Pulmonary artery endothelial cell (primary cell): ENCODE data around the gene CEP170B. TPM values are rescaled to one million over a fixed set of nuclear protein-coding genes. Genes with fewer than 3 reads are reported as not detected.
"Not testable (repeated sequence)": the region's sequence is repeated elsewhere in the genome, so short reads cannot be mapped to it uniquely, and the experiment has no call there.

Experiments
- DNase-seq: peaks from one replicate; pipeline ENCODE4 v3.0.0-alpha.2; 2011; ENCODE audit warnings: low read depth, low spot score
- total RNA-seq: library from RNA; depleted of rRNA; stranded (reverse); fragments of >200 nt; gene quantifications from 2 replicates; pipeline ENCODE4 v1.2.3, GENCODE V29; 2014

The CEP170B gene
- total RNA-seq, 1 donor from 2014 or later, result 17.1 TPM

- DNase-seq, result not testable (repeated sequence)
These were observed 39.8 kb downstream of the CEP170B start for GRCh38 chr14:104904650-104905578.

DNA sequence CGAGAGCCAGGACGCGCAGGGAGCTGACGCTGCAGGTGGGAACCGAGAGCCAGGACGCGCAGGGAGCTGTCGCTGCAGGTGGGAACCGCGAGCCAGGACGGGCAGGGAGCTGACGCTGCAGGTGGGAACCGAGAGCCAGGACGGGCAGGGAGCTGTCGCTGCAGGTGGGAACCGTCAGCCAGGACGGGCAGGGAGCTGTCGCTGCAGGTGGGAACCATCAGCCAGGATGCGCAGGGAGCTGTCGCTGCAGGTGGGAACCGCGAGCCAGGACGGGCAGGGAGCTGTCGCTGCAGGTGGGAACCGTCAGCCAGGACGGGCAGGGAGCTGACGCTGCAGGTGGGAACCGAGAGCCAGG, 40.5 kb downstream of the CEP170B start:
- not testable (repeated sequence) for DNase-seq

- DNase-seq, result no peak
These were observed 43.2 kb downstream of the CEP170B start for GRCh38 chr14:104908303-104908702.

DNA sequence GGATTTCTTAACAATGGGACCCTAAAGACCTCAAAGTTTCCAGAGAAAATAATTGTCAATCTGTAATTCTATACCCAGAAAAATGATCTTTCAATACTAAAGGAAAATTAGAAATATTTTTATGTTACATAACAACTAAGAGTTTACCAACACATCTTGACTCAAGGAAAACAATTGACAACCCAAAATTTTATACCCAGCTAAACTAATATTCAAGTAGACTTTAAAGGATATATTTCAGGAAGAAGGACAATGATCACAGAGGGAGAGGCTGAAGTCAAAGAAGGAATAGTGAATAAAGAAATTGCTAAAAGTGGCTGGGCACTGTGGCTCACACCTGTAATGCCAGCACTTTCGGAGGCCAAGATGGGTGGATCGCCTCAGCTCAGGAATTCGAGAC, 47.0 kb downstream of the CEP170B start:
- DNase-seq, result no peak

DNA sequence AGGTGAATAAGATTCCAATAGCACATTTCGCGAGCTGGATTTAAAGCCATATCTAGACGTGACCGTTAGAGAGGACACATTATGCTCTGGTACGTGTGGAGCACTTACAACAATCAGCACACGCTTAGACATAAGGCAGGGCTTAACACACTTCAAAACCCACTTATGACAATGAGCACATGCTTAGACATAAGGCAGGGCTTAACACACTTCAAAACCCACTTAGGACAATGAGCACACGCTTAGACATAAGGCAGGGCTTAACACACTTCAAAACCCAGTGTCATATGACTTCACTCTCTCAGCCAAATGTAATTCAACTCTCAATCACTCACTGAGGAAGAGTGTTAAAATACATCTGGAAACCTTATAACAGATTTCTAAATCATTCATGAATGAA, 48.4 kb downstream of the CEP170B start:
- no peak for DNase-seq

- DNase-seq, result no peak
These were observed 52.0 kb downstream of the CEP170B start for GRCh38 chr14:104917116-104917515.

DNA sequence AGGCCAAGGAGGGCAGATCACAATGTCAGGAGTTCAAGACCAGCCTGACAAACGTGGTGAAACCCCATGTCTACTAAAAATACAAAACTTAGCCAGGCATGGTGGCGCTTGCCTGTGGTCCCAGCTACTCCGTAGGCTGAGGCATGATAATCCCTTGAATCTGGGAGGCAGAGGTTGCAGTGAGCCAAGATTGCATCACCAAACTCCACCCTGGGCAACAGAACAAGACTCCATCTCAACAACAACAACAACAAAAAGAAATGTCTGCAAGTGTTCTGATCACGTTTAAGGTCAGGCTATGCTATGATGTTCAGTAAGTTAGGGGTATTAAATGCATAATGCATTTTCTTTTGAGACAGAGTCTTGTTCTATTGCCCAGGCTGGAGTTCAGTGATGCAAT, 52.9 kb downstream of the CEP170B start:
- no peak for DNase-seq

DNA sequence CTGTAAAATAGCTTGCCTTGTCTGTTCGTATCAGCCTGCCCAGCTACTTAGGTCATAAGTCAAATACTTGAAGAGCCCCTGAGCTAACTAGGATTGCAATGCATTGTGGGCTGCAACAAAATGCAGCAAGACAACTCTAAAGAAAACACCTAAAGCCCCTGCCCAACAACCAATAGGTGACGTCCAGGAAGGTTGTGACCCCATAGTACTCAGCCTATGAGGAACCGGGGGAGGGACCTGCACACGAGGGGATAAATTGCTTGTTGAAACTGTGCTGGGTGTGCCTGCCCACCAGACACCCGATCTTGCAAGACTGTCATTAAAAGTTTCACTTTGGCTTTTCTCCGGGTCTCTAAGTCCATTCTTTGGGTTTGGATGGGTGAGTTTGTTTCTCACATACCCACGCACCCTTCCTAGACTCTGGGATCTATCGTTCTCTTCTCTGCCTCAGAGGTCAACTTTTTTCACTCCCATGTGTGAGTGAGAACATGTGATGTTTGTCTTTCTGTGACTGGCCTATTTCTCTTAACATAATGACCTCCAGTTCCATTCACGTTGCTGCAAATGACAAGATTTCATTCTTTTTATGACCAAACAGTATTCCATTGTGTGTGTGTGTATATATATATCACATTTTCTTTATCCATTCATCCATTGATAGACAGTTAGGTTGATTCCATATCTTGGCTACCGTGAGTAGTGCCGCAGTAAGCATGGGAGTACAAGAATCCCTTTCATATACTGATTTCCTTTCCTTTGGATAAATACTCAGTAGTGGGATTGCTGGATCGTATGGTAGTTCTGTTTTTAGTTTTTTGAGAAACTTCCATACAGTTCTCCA, 54.3 kb downstream of the CEP170B start:
- not testable (repeated sequence) for DNase-seq

DNA sequence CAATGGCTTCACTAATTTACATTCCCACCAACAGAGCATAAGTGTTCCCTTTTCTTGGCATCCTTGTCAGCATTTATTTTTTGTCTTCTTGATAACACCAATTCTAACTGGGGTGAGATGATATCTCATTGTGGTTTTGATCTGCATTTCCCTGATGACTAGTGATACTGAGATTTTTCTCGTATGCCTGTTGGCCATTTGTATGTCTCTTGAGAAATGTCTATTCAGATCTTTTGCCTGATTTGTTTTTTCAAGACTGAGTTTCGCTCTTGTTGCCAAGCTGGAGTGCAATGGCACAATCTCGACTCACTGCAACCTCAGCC, 54.9 kb downstream of the CEP170B start:
- no peak for DNase-seq

DNA sequence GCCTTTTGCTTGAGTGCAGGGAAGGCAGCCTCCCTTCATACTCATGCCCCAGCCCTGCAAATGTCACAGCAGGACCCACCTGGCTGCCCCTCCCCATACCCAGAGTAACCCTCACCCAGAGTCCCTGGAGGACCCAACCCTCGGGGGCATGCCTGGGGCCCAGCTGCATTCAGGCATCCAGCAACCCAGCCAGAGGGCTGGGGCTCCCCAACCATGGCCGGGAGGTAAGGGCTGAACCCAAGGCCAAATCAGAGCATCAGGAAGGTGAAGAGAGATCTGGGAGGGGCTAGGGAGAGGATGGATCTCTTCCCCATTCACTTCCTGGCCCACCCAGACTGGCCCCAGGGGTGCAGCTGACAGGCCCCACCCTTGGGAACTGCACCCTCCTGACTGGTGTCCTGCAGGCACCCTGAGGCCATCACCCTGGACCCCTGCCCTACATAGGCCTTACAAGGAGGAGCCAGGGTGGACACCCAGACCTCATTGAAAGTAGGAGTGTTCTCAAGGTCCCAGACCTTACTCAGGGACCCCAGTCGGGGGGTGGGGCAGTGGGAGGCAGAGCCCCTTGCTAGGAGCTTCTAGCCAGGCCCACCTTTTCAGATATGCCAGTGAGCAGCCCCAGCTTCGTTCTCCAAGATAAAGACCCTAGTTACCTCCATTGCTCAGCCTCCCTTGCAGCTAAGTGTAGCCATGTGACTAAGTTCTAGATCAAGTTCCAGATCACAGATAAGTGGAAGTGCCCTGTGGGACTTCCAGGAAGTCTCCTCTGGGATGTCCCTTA, 58.8 kb downstream of the CEP170B start:
- DNase-seq, result no peak

DNA sequence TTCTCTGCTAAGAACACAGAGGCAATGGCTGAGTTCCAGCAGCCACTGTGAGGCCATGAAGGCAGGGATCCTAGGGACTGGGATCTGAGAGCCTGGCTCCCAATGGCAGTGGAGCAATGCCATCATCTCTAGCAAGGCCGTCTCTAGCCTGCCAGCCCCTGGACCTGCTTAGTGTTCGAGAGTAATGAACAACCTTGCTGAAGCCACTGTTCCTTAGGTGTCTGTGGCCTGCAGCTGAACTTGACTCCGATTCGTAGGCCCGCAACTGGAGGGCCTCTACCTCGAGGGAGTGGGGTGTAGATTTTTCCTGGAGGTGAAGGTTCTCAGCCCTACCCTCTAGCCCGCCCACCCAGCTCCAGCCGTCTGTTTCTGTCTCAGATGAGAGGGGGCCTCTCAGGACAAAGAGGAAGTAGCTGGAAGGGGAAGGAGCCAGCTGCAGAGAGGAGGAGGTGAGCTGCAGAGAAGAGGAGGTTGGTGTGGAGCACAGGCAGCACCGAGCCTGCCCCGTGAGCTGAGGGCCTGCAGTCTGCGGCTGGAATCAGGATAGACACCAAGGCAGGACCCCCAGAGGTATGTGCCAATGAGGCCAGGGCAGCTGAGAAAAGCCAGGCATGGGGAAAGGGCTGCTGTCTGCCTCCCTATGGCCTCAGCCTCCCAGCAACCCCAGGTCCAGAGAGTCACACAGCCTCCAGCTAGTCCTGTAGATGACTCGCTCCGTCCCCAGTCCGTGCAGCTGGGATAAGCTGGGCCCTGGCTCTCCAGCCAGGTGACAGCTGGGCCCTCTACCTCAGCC, 59.5 kb downstream of the CEP170B start, which contains the start of gene PLD4:
Gene PLD4 (plus strand): TSS at position 459 of the 793 bp plus-strand sequence. CDS start 2,262 bp downstream, outside the sequence.
- DNase-seq, result no peak

GRCh38 chr14:104925214-104925854, 60.3 kb downstream of the CEP170B start:
- no peak for DNase-seq

DNA sequence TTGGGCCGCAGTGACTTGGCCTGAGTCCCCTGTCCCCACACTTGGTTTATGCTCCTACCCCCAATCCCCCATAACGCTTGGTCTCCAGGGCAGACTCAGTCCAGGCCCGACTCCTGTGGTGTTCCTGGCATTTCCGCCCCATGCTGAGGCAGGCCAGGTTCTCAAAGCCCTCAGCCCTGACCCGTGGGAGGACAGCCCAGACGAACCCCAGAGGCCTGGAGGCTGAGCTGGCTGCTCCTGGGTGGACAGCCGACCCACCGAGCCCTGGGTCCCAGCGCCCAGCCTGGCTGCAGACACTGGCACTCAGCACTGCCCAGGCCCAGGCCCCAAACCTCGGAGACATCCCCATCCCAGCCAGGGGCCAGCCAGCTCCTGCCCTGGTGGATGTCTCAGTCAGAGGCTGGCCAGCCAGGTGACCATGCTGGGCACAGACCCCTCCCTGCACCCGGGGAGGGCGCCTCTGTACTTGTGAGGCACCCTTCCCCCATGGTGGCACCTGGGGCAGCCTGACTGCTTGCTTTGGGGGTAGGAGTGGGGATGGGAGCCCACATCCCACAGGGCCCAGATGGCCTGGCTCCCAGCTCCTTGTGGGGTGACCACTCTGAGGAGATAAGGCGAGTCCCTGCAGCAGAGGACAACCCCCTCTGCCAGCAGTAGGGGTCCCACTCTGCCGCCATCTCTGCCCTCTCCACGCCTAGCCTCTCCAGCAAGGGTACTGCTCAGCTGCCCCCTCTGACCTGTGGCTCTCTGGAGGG, 61.0 kb downstream of the CEP170B start:
- DNase-seq, result no peak

GRCh38 chr14:104926619-104927431, 61.8 kb downstream of the CEP170B start:
- DNase-seq, result no peak

DNA sequence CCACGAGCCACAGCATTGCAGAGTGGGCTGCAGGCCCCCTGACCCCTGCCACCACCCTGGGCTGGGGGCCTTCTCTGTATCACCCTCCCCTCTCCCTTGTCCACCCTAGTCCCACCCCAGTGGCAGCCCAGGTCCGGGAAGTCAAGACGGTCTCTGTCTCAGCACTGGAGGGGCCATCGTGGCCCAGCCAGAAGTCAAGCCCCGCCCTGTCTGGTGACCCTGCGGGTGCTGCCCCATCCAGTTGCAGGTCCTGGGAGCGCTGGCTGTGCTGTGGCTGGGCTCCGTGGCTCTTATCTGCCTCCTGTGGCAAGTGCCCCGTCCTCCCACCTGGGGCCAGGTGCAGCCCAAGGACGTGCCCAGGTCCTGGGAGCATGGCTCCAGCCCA, 62.4 kb downstream of the CEP170B start:
- no peak for DNase-seq

DNA sequence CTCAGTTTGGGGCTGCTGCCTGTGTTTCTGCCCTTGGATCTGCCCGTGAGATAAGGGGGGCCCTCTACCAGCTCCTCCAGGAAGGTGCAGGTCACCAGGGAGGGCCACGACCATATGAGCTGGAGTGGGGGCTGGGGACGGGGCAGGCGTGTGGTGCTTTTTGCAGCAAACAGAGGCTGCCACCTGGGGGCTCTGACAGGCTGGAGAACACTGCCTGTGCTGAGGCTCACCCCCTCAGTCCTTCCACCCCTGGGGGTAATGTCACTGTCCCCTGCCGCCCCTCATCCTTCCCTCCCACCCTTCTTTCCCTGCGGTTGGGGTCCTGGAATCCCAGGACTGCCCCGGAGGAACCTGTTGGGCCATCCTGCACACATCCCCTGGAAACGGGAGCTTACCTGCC, 62.8 kb downstream of the CEP170B start:
- no peak for DNase-seq

GRCh38 chr14:104928391-104929133, 63.5 kb downstream of the CEP170B start:
- DNase-seq, result no peak
